ENCODE measurements around the gene DCTN4. TPM values are rescaled to one million over a fixed set of nuclear protein-coding genes. Genes with fewer than 3 reads are reported as not detected.

DCTN4 gene
- total and polyA plus RNA-seq, 2 of the 8 experiments (the other 6 are each of a cell fraction or from before 2014, with no cell fraction given) = 20.5 to 42.7 TPM

- TF ChIP-seq CHD7 (IDR thresholded peaks at IDR 0.05; ENCODE audit: insufficient replicate concordance, low read length) = no peak
- TF ChIP-seq SIN3A (conservative IDR thresholded peaks at IDR 0.05 in 1 of 2, IDR thresholded peaks at IDR 0.05 in 1 of 2; ENCODE audit: low read depth in 1 of 2, low read length in 2 of 2) = no peak
- TF ChIP-seq POLR2AphosphoS5 (IDR thresholded peaks at IDR 0.05; ENCODE audit: low read depth, low read length) = peak; percentile 7; the same call in 1 of the 2 replicates
- TF ChIP-seq FOSL1 (IDR thresholded peaks at IDR 0.05; ENCODE audit: insufficient read depth, low read depth, low read length) = no peak
- TF ChIP-seq E2F6 (IDR thresholded peaks at IDR 0.05) = no peak
- no peak for TF ChIP-seq ZNF274 (IDR thresholded peaks at IDR 0.05; ENCODE audit: borderline replicate concordance, extremely low read depth, low read length)
- TF ChIP-seq CHD2 (IDR thresholded peaks at IDR 0.05; ENCODE audit: low read length) = no peak; the same call in 1 of the 2 replicates
These were observed 86.5 kb downstream of the DCTN4 start (continued) for GRCh38 chr5:150672237-150672883.

Data from H1 (cell line).